ENCODE measurements around the gene CLEC7A.

DNA sequence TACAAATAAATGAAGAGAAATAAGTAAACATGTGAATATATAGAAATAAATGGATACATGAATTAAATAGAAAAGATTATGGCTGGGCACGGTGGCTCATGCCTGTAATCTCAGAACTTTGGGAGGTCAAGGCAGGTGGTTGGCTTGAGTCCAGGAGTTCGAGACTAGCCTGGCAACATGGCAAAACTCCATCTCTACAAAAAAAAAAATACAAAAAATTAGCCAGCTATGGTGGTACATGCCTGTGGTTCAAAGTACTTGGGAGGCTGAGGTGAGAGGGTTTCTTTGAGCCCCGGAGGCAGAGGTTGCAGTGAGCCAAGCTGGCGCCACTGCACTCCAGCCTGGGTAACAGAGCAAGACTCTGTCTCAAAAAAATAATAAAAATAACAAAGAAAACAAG, 5.1 kb upstream of the CLEC7A start:
- TF ChIP-seq, protein P1, sequence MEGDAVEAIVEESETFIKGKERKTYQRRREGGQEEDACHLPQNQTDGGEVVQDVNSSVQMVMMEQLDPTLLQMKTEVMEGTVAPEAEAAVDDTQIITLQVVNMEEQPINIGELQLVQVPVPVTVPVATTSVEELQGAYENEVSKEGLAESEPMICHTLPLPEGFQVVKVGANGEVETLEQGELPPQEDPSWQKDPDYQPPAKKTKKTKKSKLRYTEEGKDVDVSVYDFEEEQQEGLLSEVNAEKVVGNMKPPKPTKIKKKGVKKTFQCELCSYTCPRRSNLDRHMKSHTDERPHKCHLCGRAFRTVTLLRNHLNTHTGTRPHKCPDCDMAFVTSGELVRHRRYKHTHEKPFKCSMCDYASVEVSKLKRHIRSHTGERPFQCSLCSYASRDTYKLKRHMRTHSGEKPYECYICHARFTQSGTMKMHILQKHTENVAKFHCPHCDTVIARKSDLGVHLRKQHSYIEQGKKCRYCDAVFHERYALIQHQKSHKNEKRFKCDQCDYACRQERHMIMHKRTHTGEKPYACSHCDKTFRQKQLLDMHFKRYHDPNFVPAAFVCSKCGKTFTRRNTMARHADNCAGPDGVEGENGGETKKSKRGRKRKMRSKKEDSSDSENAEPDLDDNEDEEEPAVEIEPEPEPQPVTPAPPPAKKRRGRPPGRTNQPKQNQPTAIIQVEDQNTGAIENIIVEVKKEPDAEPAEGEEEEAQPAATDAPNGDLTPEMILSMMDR (IDR thresholded peaks at IDR 0.05) = no peak
- TF ChIP-seq POLR2A (IDR thresholded peaks at IDR 0.05) = no peak
